K562 (cell line): Measurements from ENCODE around the gene RABGAP1.

ENCODE experiments used
- CTCF ChIP-seq, 3 experiments: IDR thresholded peaks in 2 of 3; conservative IDR thresholded peaks in 1 of 3; 2 replicates each; pipeline ENCODE4 v1.5.1; 2011 to 2012; ENCODE audit warnings: low read length in 3 of 3, mild to moderate bottlenecking in 3 of 3, control low read depth in 2 of 3, improper control_type of control experiment in 1 of 3, inconsistent platforms in 1 of 3, low read depth in 1 of 3, mixed read lengths in 1 of 3, moderate library complexity in 1 of 3; ENCODE audit not compliant: insufficient read depth in 2 of 3
- FOXP1 ChIP-seq: sonication (generic); formaldehyde crosslinking; IDR thresholded peaks from 2 replicates; pipeline ENCODE4 v1.8.0; 2022; ENCODE audit warnings: mild to moderate bottlenecking, missing genetic modification reagents
- GABPA ChIP-seq: fragments of 200-800 bp; sonication (Bioruptor generic); conservative IDR thresholded peaks from 2 replicates; pipeline ENCODE4 v1.6.1; 2016; ENCODE audit warnings: low read depth, missing genetic modification characterization, missing compliant biosample characterization
- HDAC8 ChIP-seq: fragments of 450-650 bp; IDR thresholded peaks from 2 replicates; pipeline ENCODE4 v1.6.1; 2016; ENCODE audit warnings: mild to moderate bottlenecking, missing genetic modification characterization, moderate library complexity, missing compliant biosample characterization
- MAFG ChIP-seq: fragments of 450-650 bp; conservative IDR thresholded peaks from 2 replicates; pipeline ENCODE4 v1.6.1; 2016; ENCODE audit warnings: missing genetic modification characterization, missing compliant biosample characterization
- POLR2A ChIP-seq: fragments of 450-650 bp; conservative IDR thresholded peaks from 2 replicates; pipeline ENCODE4 v1.6.1; 2016
- TSHZ1 ChIP-seq: fragments of 250-450 bp; sonication (Bioruptor Pico); IDR thresholded peaks from 2 replicates; pipeline ENCODE4 v1.4.0; 2020; ENCODE audit warnings: mild to moderate bottlenecking, moderate library complexity
- U2AF2 ChIP-seq: fragments of 200-400 bp; formaldehyde crosslinking; optimal IDR thresholded peaks from 2 replicates; pipeline ENCODE3; 2017; ENCODE audit warnings: low read depth, mild to moderate bottlenecking, low read length
- YY1 ChIP-seq, 3 experiments: IDR thresholded peaks; 2 replicates each; pipeline ENCODE4 v1.6.1; 2011; ENCODE audit warnings: low read length in 2 of 3, mild to moderate bottlenecking in 2 of 3, moderate library complexity in 2 of 3, borderline replicate concordance in 1 of 3, control low read depth in 1 of 3, low read depth in 1 of 3; ENCODE audit not compliant: insufficient read depth in 3 of 3, insufficient replicate concordance in 2 of 3, control insufficient read depth in 1 of 3, insufficient read length in 1 of 3; ENCODE audit errors: extremely low read depth in 1 of 3
- ZBTB49 ChIP-seq: sonication (generic); formaldehyde crosslinking; IDR thresholded peaks from 2 replicates; pipeline ENCODE4 v1.8.0; 2022; ENCODE audit warnings: missing genetic modification reagents, mild to moderate bottlenecking, borderline replicate concordance
- ZNF586 ChIP-seq: fragments of 450-650 bp; formaldehyde crosslinking; conservative IDR thresholded peaks from 2 replicates; pipeline ENCODE4 v1.4.0; 2020; ENCODE audit warnings: mild to moderate bottlenecking, moderate library complexity
- ZNF77 ChIP-seq: fragments of 250-450 bp; sonication (Bioruptor Pico); IDR thresholded peaks from 2 replicates; pipeline ENCODE4 v1.5.0; 2020
- TF ChIP-seq, protein P1 (sequence below): fragments of 450-650 bp; formaldehyde crosslinking; IDR thresholded peaks from 2 replicates; pipeline ENCODE4 v1.4.0; 2020; ENCODE audit warnings: mild to moderate bottlenecking, mixed read lengths

DNA sequence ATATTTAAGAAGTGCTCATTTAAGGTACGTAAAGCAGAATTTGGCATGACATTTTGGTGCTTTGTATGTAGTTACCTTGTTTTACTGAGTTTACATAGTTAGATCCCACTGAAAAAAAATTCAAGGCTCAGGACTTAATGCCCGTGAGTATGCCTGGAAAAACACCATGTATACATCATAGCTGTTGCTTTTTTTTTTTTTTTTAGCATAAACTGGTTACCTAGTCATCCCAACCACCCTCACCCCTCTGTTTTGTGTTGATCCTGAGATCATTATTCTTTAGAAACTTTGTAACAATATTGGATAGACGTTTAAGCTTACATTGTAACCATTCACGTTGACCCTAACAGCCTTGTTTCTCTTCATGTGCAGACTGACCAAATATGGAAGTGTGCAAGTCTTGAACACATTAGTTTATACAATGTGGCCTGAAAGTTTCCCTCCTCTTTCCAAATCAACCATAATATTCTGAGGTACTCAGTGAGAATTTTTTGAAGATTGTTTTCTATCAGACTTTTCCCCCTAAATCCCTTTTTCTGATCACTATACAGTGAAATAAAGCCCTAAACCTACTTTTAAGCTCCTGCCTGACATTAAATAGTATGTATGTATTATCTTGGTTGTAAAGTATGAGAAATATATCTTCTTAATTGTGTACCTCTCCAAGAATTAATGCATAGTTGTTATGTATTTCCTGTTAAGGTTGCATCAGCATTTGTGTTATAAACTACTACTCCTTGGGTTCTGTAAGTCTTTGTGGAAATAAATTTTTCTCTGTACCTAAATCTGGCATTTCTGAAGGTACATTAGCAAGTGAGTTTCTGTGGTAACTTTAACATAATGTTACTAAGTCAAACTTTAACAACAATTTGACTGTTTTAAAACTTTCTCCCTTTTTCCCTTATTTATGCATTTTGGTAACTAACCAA, 4.4 kb downstream of the RABGAP1 start:
- no peak for TF ChIP-seq ZBTB49 (CRISPR knock-in tag)
- no peak for TF ChIP-seq FOXP1 (CRISPR knock-in tag)
- TF ChIP-seq, protein P1, sequence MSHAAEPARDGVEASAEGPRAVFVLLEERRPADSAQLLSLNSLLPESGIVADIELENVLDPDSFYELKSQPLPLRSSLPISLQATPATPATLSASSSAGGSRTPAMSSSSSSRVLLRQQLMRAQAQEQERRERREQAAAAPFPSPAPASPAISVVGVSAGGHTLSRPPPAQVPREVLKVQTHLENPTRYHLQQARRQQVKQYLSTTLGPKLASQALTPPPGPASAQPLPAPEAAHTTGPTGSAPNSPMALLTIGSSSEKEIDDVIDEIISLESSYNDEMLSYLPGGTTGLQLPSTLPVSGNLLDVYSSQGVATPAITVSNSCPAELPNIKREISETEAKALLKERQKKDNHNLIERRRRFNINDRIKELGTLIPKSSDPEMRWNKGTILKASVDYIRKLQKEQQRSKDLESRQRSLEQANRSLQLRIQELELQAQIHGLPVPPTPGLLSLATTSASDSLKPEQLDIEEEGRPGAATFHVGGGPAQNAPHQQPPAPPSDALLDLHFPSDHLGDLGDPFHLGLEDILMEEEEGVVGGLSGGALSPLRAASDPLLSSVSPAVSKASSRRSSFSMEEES (CRISPR knock-in tag), result no peak
- TF ChIP-seq U2AF2, result no peak
- no peak for TF ChIP-seq CTCF (IDR thresholded peaks at IDR 0.05 in 2 of 3, conservative IDR thresholded peaks at IDR 0.05 in 1 of 3; ENCODE audit: insufficient read depth in 2 of 3, low read depth in 1 of 3, low read length in 3 of 3)
- TF ChIP-seq POLR2A, result no peak
- TF ChIP-seq GABPA (tag), result peak; percentile 27; the same call in 1 of the 2 replicates
- TF ChIP-seq TSHZ1, result no peak
- no peak for TF ChIP-seq ZNF586 (CRISPR knock-in tag)
- no peak for TF ChIP-seq MAFG (tag)
- TF ChIP-seq HDAC8, result no peak
- no peak for TF ChIP-seq YY1 (IDR thresholded peaks at IDR 0.05; ENCODE audit: borderline replicate concordance in 1 of 3, control insufficient read depth in 1 of 3, extremely low read depth in 1 of 3, insufficient read depth in 3 of 3, insufficient read length in 1 of 3, insufficient replicate concordance in 2 of 3, low read depth in 1 of 3, low read length in 2 of 3)
- no peak for TF ChIP-seq ZNF77
